Measurements from ENCODE around the gene CFAP119. TPM values are rescaled to one million over a fixed set of nuclear protein-coding genes. Genes with fewer than 3 reads are reported as not detected.

Gene CFAP119
- total and polyA plus RNA-seq, 2 of the 8 experiments (the other 6 are each of a cell fraction or from before 2014, with no cell fraction given), result 5.6 to 6.0 TPM

GRCh38 chr16:30786115-30786935, 24.5 kb upstream of the CFAP119 start (continued):
- TF ChIP-seq SUZ12 (IDR thresholded peaks at IDR 0.05; ENCODE audit: low read length) (no peak), JUND (IDR thresholded peaks at IDR 0.05; ENCODE audit: low read length) (no peak), JUN (IDR thresholded peaks at IDR 0.05; ENCODE audit: low read depth, low read length) (no peak), EGR1 (IDR thresholded peaks at IDR 0.05; ENCODE audit: borderline replicate concordance, low read depth, low read length) (no peak), FOSL1 (IDR thresholded peaks at IDR 0.05; ENCODE audit: insufficient read depth, low read depth, low read length) (no peak), POLR2AphosphoS5 (IDR thresholded peaks at IDR 0.05; ENCODE audit: low read depth, low read length) (0 out of 2 replicates have a peak, but pooled peaks have one; percentile 14), EZH2 (IDR thresholded peaks at IDR 0.05; ENCODE audit: low read depth, low read length, severe bottlenecking) (no peak), CHD2 (IDR thresholded peaks at IDR 0.05; ENCODE audit: low read length) (peak; percentile 75), RBBP5 (IDR thresholded peaks at IDR 0.05; ENCODE audit: borderline replicate concordance, low read depth, low read length) (0 out of 2 replicates have a peak, but pooled peaks have one; percentile 1), HDAC2 (IDR thresholded peaks at IDR 0.05; ENCODE audit: borderline replicate concordance in 1 of 2, low read depth in 2 of 2, low read length in 2 of 2) (no peak; a peak in 1 of 4 replicates), GABPA (IDR thresholded peaks at IDR 0.05; ENCODE audit: borderline replicate concordance, insufficient read depth, low read length) (no peak), CBX8 (IDR thresholded peaks at IDR 0.05; ENCODE audit: borderline replicate concordance, low read depth, low read length) (no peak), ASH2L (IDR thresholded peaks at IDR 0.05; ENCODE audit: low read length) (peak; percentile 21)

All from H1 (cell line).